ENCODE data around the gene SERPINB1.

SERPINB1 gene

DNA sequence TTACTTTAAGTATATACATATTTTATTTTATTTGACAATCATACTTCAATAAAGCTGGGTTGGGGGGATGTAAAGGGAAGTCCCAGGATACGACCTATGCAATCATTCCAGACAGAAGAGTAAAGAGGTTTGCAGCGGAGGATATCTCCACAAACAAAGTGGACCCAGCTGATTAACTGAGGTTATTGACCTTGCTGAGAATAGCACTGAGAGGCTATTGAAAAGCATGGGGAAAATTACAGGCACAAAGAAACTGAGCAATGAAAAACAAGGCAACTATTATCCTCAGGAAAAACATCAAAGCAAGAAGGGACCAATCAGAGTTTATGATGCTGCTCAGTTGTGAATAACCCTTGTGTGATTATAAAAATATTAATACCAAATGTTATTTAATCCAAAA lies 32.6 kb downstream of the SERPINB1 start:
- no peak overlapping the region for H3K4me3 ChIP-seq (ENCODE audit: low read depth, low read length)
- no peak for DNase-seq (ENCODE audit: low read depth, low spot score)
- in situ Hi-C loops (cut with HindIII; ENCODE audit: low sequenced_read_pairs): no loop called here
- TF ChIP-seq, protein P1, sequence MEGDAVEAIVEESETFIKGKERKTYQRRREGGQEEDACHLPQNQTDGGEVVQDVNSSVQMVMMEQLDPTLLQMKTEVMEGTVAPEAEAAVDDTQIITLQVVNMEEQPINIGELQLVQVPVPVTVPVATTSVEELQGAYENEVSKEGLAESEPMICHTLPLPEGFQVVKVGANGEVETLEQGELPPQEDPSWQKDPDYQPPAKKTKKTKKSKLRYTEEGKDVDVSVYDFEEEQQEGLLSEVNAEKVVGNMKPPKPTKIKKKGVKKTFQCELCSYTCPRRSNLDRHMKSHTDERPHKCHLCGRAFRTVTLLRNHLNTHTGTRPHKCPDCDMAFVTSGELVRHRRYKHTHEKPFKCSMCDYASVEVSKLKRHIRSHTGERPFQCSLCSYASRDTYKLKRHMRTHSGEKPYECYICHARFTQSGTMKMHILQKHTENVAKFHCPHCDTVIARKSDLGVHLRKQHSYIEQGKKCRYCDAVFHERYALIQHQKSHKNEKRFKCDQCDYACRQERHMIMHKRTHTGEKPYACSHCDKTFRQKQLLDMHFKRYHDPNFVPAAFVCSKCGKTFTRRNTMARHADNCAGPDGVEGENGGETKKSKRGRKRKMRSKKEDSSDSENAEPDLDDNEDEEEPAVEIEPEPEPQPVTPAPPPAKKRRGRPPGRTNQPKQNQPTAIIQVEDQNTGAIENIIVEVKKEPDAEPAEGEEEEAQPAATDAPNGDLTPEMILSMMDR (IDR thresholded peaks at IDR 0.05; ENCODE audit: low read depth, low read length): no peak

DNA sequence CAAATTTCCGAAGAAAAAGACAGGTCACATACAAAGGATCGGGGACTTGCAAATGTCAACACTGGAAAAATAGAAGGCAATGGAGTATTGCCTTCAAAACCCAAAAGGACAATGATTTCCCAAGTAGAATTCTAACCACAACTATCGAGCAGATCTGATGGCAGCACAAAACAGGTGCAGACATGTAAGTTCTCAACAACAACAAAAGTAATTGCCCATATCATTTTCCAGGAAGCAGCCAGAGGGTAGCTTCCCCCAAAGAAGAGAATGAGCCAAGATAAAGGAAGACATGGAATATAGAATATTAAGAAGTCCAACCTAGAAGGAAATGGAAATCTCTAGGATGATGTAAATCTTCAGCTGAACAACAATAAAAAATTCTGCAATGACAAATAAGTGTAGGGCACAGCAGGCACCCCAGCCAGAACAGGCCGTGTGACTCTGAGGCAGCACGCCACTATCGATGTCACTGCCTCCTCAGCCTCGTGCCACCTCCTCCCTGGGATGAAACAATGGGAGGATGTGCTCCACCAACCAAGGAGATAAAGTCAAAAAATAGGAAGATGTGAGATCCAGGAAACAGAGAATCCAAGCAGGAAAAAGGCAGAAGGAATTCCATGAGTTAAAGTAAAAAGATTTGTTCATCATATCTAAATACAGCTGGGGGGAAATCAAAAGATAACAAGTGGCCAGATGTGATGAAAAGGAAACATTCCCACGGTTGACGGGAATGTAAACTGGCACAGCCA lies 34.1 kb downstream of the SERPINB1 start:
- in situ Hi-C loops (cut with HindIII; ENCODE audit: low sequenced_read_pairs): no loop called here
- TF ChIP-seq, protein P1 (IDR thresholded peaks at IDR 0.05; ENCODE audit: low read depth, low read length): no peak
- DNase-seq (ENCODE audit: low read depth, low spot score): no peak
- H3K4me3 ChIP-seq (ENCODE audit: low read depth, low read length): no peak overlapping the region

DNA sequence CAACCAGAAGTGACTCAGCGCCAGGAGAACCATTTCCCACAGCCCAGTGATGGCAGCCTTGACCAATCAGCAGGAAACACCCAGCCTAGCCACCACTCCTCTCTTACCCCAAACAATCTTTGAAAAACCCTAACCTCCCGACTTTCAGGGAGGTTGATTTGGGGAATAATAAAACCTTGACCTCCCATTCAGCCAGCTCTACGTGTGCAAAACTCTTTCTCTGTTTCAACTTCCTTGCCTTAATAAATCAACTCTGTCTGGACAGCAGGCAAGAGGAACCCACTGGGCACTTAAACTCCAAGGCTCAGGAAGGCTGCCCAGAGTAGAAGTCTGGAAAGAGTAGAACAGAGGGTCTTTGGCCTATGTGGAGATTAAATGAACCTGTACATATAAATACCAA lies 35.0 kb downstream of the SERPINB1 start:
- TF ChIP-seq, protein P1 (IDR thresholded peaks at IDR 0.05; ENCODE audit: low read depth, low read length): no peak
- in situ Hi-C loops (cut with HindIII; ENCODE audit: low sequenced_read_pairs): no loop called here
- H3K4me3 ChIP-seq (ENCODE audit: low read depth, low read length): no peak overlapping the region
- DNase-seq (ENCODE audit: low read depth, low spot score): no peak

DNA sequence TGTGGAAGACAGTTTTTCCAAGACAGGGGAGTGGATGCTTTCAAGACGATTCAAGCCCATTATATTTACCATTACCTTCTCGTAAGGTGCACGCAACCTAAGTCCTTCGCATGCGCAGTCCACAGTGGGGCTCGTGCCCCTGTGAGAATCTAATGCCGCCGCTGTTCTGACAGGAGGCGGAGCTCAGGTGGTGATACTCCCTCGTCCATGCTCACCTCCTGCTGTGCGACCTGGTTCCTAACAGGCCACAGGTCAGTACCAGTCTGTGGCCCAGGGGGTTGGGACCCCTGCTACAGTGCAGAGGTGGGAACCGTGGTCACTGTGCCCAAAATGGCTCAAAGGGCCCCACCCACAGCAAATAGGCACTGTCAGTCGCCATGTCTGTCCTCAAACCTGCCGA lies 36.6 kb downstream of the SERPINB1 start:
- in situ Hi-C loops (cut with HindIII; ENCODE audit: low sequenced_read_pairs): no loop called here
- TF ChIP-seq, protein P1 (IDR thresholded peaks at IDR 0.05; ENCODE audit: low read depth, low read length): no peak
- H3K4me3 ChIP-seq (ENCODE audit: low read depth, low read length): no peak overlapping the region
- no peak for DNase-seq (ENCODE audit: low read depth, low spot score)

DNA sequence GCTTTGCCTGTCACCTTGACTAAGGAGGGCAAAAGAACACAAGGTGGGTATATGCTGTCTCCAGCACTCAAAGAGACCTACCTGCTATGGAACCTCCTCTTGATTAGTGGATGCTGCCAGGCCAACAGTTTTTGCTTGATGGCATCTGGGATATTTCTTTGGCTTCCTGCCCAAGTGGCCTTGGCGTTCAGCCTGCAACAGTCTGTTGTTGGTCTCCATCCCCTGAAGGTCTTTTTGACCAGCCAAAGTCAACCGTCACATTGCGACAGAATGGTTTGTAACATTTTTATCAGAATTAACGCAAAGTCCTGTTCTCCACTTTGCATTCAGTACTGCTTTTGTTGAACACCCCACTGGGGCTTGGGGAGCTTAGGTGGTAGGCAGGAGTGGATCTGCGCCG lies 37.1 kb downstream of the SERPINB1 start:
- DNase-seq (ENCODE audit: low read depth, low spot score): no peak
- TF ChIP-seq, protein P1 (IDR thresholded peaks at IDR 0.05; ENCODE audit: low read depth, low read length): no peak

DNA sequence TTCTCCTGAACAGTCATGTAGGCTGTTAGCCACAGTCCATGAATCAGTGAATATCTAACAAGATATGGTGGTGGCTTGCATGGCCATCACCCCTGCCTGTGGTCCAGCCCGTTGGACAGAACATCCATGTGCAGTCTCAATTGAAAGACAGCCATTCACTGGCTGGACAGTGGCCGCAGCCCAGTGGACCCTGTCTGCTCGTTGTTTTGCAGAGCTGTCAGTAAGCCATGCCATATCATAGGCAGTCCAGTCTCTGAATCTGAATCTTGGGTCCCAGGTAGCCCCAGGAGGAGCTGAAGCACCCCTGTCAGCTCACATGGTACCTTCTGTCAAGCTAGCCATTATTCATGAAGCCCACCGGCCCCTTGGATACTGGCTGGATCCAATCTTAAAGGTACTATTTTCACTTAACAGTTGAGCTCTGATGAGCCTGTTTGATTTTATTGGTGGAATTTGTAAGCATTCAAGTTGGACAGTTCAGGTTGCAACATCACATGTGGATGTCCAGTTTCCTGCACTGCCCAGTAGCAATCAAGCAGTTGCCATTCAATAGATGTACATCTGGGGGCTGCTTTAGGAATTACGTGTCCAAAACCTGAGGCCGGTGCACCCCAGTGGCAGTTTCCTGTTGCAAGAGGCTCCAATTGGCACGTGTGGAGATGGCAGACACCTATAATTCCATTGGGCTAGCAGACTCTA lies 37.8 kb downstream of the SERPINB1 start:
- no peak overlapping the region for H3K4me3 ChIP-seq (ENCODE audit: low read depth, low read length)
- TF ChIP-seq, protein P1 (IDR thresholded peaks at IDR 0.05; ENCODE audit: low read depth, low read length): no peak
- in situ Hi-C loops (cut with HindIII; ENCODE audit: low sequenced_read_pairs): no loop called here
- no peak for DNase-seq (ENCODE audit: low read depth, low spot score)

More for the DNA sequence above, 37.1 kb downstream of the SERPINB1 start:
- in situ Hi-C loops (cut with HindIII; ENCODE audit: low sequenced_read_pairs): no loop called here
- H3K4me3 ChIP-seq (ENCODE audit: low read depth, low read length): no peak overlapping the region

All from astrocyte of the spinal cord (primary cell).